WTC11 (cell line): ENCODE measurements around the gene PGS1. TPM values are rescaled to one million over a fixed set of nuclear protein-coding genes. Genes with fewer than 3 reads are reported as not detected.

Experiments
- ATAC-seq: fragments of 200-7000 bp; cut with Tn5 transposase; 2 replicates; pipeline ENCODE4 v1.10.0; 2021; ENCODE audit warnings: mild to moderate bottlenecking, moderate library complexity
- CTCF ChIA-PET: fragments of 300-600 bp; sonication (Branson Sonifier 250); formaldehyde crosslinking; loops from one replicate; lab custom pipeline; 2021; ENCODE audit warnings: antibody characterized with exemption; lab: Charles Lee
- POLR2A ChIA-PET: fragments of 350-600 bp; sonication (Branson Sonifier 250); formaldehyde crosslinking; loops from one replicate; lab custom pipeline; 2021; ENCODE audit warnings: antibody characterized with exemption; lab: Charles Lee
- DNase-seq: peaks from one replicate; pipeline ENCODE4 v3.0.0; 2021; ENCODE audit warnings: low spot score
- H3K27ac Mint-ChIP-seq: 2 replicates; pipeline ENCODE4 v1.8.0; 2021; ENCODE audit warnings: mixed read lengths
- H3K27me3 Mint-ChIP-seq: 2 replicates; pipeline ENCODE4 v1.8.0; 2021; ENCODE audit warnings: low read depth, mild to moderate bottlenecking, moderate library complexity, mixed read lengths
- H3K36me3 Mint-ChIP-seq: 2 replicates; pipeline ENCODE4 v1.8.0; 2021; ENCODE audit warnings: mixed read lengths
- H3K4me1 Mint-ChIP-seq: 2 replicates; pipeline ENCODE4 v1.8.0; 2022; ENCODE audit warnings: mixed read lengths
- H3K4me3 Mint-ChIP-seq: 2 replicates; pipeline ENCODE4 v1.8.0; 2021; ENCODE audit warnings: mild to moderate bottlenecking, moderate library complexity, mixed read lengths
- H3K9me3 Mint-ChIP-seq: 2 replicates; pipeline ENCODE4 v1.8.0; 2021; ENCODE audit warnings: mixed read lengths
- ATF1 ChIP-seq: sonication (generic); formaldehyde crosslinking; IDR thresholded peaks from 2 replicates; pipeline ENCODE4 v1.8.1; 2023; ENCODE audit warnings: mild to moderate bottlenecking, moderate library complexity, missing genetic modification reagents
- CBFB ChIP-seq: sonication (generic); formaldehyde crosslinking; IDR thresholded peaks from 2 replicates; pipeline ENCODE4 v1.8.1; 2022; ENCODE audit warnings: mild to moderate bottlenecking, low read depth, missing genetic modification reagents
- CREM ChIP-seq: sonication (generic); formaldehyde crosslinking; IDR thresholded peaks from 2 replicates; pipeline ENCODE4 v1.8.1; 2022; ENCODE audit warnings: mild to moderate bottlenecking, missing genetic modification reagents, moderate library complexity
- GTF2I ChIP-seq: fragments of 250-450 bp; sonication (Bioruptor Pico); conservative IDR thresholded peaks from 2 replicates; pipeline ENCODE4 v1.4.0; 2021; ENCODE audit warnings: mild to moderate bottlenecking
- MXD4 ChIP-seq: fragments of 250-450 bp; sonication (Bioruptor Pico); IDR thresholded peaks from 2 replicates; pipeline ENCODE4 v1.8.0; 2021; ENCODE audit warnings: mild to moderate bottlenecking, moderate library complexity, borderline replicate concordance
- NFYB ChIP-seq: sonication (generic); formaldehyde crosslinking; conservative IDR thresholded peaks from 2 replicates; pipeline ENCODE4 v1.8.0; 2022; ENCODE audit warnings: low read depth, missing genetic modification reagents
- SOX15 ChIP-seq: fragments of 250-450 bp; sonication (Bioruptor Pico); IDR thresholded peaks from 2 replicates; pipeline ENCODE4 v1.9.0; 2021; ENCODE audit warnings: mild to moderate bottlenecking
- TEAD4 ChIP-seq: sonication (generic); formaldehyde crosslinking; IDR thresholded peaks from 2 replicates; pipeline ENCODE4 v1.8.0; 2022; ENCODE audit warnings: mild to moderate bottlenecking, missing genetic modification reagents
- ZBTB21 ChIP-seq: sonication (generic); formaldehyde crosslinking; IDR thresholded peaks from 2 replicates; pipeline ENCODE4 v1.8.1; 2023; ENCODE audit warnings: mild to moderate bottlenecking, missing genetic modification reagents, borderline replicate concordance
- ZNF317 ChIP-seq: sonication (generic); formaldehyde crosslinking; IDR thresholded peaks from 2 replicates; pipeline ENCODE4 v1.8.1; 2023; ENCODE audit warnings: low read depth, mild to moderate bottlenecking, moderate library complexity, missing genetic modification reagents, borderline replicate concordance
- ZNF396 ChIP-seq: fragments of 250-450 bp; sonication (Bioruptor Pico); IDR thresholded peaks from 2 replicates; pipeline ENCODE4 v1.8.0; 2021; ENCODE audit warnings: mild to moderate bottlenecking, moderate library complexity, borderline replicate concordance
- ZNF416 ChIP-seq: fragments of 250-450 bp; sonication (Bioruptor Pico); IDR thresholded peaks from 2 replicates; pipeline ENCODE4 v1.9.0; 2021; ENCODE audit warnings: mild to moderate bottlenecking, inconsistent platforms
- ZNF671 ChIP-seq: fragments of 250-450 bp; sonication (Bioruptor Pico); IDR thresholded peaks from 2 replicates; pipeline ENCODE4 v1.8.0; 2021; ENCODE audit warnings: mild to moderate bottlenecking
- total RNA-seq: library from RNA; stranded (reverse); gene quantifications from 3 replicates; pipeline ENCODE4 v1.2.3, GENCODE V29; 2021
- TF ChIP-seq, protein P1 (sequence below): sonication (generic); formaldehyde crosslinking; IDR thresholded peaks from 2 replicates; pipeline ENCODE4 v1.8.1; 2023; ENCODE audit warnings: mild to moderate bottlenecking, missing genetic modification reagents, moderate library complexity
- TF ChIP-seq, protein P2 (sequence below): sonication (generic); formaldehyde crosslinking; IDR thresholded peaks from 2 replicates; pipeline ENCODE4 v1.8.1; 2023; ENCODE audit warnings: mild to moderate bottlenecking, missing genetic modification reagents, borderline replicate concordance
- TF ChIP-seq, protein P3 (sequence below): fragments of 250-450 bp; sonication (Bioruptor Pico); conservative IDR thresholded peaks from 2 replicates; pipeline ENCODE4 v1.9.0; 2021; ENCODE audit warnings: mild to moderate bottlenecking
- TF ChIP-seq, protein P4 (sequence below): fragments of 250-450 bp; sonication (Bioruptor Pico); IDR thresholded peaks from 2 replicates; pipeline ENCODE4 v1.8.0; 2021; ENCODE audit warnings: mild to moderate bottlenecking
- TF ChIP-seq, protein P5 (sequence below): sonication (generic); formaldehyde crosslinking; IDR thresholded peaks from 2 replicates; pipeline ENCODE4 v1.8.1; 2022; ENCODE audit warnings: missing genetic modification reagents, borderline replicate concordance
- TF ChIP-seq, protein P6 (sequence below): sonication (generic); formaldehyde crosslinking; IDR thresholded peaks from 2 replicates; pipeline ENCODE4 v1.8.0; 2022; ENCODE audit warnings: mild to moderate bottlenecking, missing genetic modification reagents
- TF ChIP-seq, protein P7 (sequence below): sonication (generic); formaldehyde crosslinking; IDR thresholded peaks from 2 replicates; pipeline ENCODE4 v1.8.1; 2022; ENCODE audit warnings: mild to moderate bottlenecking, missing genetic modification reagents, moderate library complexity, borderline replicate concordance

Gene PGS1
- total RNA-seq, 1 experiment from 2014 or later = 51.4 TPM

DNA sequence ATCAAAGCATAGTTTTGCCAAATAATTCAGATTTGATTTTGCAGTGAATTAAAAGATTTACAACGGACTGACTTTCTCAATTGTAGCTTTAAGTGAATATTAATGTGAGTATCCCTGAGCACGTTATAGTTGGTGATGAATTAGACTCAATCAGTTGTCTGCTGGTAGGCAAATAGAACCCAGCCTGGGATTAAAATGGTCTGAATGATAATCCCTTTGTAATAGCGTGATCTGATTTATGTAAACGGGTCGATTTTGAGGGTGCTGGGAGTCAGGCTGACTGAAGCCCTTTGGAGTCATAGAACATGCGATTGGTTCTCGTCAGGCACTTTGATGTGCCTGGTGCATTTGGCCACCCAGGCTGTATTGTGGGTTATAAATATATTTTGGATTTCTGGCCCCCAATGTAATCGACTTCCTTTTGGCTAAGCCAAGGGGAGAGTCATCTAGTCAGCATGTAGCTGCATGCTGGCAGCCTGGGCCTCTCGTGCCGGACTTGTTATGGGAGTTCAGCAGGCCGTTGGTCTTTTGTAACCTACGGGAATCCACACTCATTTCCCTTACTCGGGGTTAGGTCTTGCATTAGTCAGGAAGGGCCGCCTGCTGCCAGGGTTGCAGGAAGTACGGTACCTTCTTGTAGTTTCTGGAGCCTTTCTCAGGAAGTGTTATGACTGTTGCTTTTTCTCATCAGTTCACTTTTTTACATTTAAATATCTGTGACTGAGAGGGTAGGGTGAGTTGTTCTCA, 5.4 kb downstream of the PGS1 start:
- ChIA-PET CTCF (interaction anchor here (0.7 to 3.1 kb wide), 5 partner anchors 17 to 133 kb away, joined by 3 to 18 read pairs (median 3); no protein-coding TSS in a partner anchor), POLR2A (interaction anchor here (0.8 kb wide), 1 partner anchor 14 kb away, joined by 4 read pairs; no protein-coding TSS in a partner anchor)
- H3K4me3 Mint-ChIP-seq = no peak overlapping the region
- ATAC-seq = peak; percentile 9; the same call in 1 of the 2 replicates
- peaks cover 2% of the 10 kb centered on the region for H3K36me3 Mint-ChIP-seq
- peaks cover 80% of the 10 kb centered on the region for H3K4me1 Mint-ChIP-seq
- DNase-seq = no peak
- no peaks in the 10 kb centered on the region for H3K27me3 Mint-ChIP-seq
- TF ChIP-seq, protein P1, sequence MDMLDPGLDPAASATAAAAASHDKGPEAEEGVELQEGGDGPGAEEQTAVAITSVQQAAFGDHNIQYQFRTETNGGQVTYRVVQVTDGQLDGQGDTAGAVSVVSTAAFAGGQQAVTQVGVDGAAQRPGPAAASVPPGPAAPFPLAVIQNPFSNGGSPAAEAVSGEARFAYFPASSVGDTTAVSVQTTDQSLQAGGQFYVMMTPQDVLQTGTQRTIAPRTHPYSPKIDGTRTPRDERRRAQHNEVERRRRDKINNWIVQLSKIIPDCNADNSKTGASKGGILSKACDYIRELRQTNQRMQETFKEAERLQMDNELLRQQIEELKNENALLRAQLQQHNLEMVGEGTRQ (CRISPR knock-in tag) = no peak
- TF ChIP-seq ZBTB21 (CRISPR knock-in tag) (no peak), TEAD4 (no peak), CREM (CRISPR knock-in tag) (no peak), CBFB (CRISPR knock-in tag) (no peak), ZNF671 (no peak), ATF1 (CRISPR knock-in tag) (no peak), MXD4 (CRISPR knock-in tag) (no peak), GTF2I (CRISPR knock-in tag) (no peak), ZNF396 (no peak), SOX15 (no peak), ZNF317 (CRISPR knock-in tag) (no peak), NFYB (CRISPR knock-in tag) (no peak), ZNF416 (no peak)
- TF ChIP-seq, protein P2, sequence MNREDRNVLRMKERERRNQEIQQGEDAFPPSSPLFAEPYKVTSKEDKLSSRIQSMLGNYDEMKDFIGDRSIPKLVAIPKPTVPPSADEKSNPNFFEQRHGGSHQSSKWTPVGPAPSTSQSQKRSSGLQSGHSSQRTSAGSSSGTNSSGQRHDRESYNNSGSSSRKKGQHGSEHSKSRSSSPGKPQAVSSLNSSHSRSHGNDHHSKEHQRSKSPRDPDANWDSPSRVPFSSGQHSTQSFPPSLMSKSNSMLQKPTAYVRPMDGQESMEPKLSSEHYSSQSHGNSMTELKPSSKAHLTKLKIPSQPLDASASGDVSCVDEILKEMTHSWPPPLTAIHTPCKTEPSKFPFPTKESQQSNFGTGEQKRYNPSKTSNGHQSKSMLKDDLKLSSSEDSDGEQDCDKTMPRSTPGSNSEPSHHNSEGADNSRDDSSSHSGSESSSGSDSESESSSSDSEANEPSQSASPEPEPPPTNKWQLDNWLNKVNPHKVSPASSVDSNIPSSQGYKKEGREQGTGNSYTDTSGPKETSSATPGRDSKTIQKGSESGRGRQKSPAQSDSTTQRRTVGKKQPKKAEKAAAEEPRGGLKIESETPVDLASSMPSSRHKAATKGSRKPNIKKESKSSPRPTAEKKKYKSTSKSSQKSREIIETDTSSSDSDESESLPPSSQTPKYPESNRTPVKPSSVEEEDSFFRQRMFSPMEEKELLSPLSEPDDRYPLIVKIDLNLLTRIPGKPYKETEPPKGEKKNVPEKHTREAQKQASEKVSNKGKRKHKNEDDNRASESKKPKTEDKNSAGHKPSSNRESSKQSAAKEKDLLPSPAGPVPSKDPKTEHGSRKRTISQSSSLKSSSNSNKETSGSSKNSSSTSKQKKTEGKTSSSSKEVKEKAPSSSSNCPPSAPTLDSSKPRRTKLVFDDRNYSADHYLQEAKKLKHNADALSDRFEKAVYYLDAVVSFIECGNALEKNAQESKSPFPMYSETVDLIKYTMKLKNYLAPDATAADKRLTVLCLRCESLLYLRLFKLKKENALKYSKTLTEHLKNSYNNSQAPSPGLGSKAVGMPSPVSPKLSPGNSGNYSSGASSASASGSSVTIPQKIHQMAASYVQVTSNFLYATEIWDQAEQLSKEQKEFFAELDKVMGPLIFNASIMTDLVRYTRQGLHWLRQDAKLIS (CRISPR knock-in tag) = no peak
- TF ChIP-seq, protein P3, sequence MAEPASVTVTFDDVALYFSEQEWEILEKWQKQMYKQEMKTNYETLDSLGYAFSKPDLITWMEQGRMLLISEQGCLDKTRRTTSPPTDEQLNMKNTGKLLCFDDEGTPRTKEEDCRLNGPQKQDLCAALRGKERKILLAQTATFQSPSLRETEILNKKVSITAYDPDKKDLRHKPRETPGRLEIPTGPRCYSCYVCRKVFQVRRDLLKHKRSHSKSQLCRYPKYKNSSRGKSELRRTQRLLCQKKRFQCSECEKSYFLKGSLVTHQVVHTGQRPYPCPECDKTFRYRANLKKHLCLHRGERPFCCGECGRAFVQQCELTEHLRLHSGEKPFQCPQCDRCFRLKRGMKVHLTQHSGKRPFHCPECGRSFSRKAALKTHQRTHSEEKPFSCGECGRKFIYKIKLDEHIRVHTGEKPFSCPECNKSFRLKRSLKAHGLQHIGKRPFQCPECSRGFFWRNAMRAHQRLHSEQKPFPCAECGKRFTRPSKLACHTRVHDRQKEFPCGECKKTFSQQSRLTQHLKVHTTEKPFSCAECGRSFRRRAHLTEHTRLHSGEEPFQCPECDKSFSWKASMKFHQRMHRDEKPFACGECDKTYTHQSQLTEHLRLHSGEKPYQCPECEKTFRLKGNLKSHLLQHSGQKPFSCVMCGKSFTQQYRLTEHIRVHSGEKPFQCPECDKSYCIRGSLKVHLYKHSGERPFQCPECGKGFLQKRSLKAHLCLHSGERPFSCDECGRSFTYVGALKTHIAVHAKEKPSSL = no peak
- TF ChIP-seq, protein P4, sequence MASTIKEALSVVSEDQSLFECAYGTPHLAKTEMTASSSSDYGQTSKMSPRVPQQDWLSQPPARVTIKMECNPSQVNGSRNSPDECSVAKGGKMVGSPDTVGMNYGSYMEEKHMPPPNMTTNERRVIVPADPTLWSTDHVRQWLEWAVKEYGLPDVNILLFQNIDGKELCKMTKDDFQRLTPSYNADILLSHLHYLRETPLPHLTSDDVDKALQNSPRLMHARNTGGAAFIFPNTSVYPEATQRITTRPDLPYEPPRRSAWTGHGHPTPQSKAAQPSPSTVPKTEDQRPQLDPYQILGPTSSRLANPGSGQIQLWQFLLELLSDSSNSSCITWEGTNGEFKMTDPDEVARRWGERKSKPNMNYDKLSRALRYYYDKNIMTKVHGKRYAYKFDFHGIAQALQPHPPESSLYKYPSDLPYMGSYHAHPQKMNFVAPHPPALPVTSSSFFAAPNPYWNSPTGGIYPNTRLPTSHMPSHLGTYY (CRISPR knock-in tag) = no peak
- TF ChIP-seq, protein P5, sequence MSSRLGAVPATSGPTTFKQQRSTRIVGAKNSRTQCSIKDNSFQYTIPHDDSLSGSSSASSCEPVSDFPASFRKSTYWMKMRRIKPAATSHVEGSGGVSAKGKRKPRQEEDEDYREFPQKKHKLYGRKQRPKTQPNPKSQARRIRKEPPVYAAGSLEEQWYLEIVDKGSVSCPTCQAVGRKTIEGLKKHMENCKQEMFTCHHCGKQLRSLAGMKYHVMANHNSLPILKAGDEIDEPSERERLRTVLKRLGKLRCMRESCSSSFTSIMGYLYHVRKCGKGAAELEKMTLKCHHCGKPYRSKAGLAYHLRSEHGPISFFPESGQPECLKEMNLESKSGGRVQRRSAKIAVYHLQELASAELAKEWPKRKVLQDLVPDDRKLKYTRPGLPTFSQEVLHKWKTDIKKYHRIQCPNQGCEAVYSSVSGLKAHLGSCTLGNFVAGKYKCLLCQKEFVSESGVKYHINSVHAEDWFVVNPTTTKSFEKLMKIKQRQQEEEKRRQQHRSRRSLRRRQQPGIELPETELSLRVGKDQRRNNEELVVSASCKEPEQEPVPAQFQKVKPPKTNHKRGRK (CRISPR knock-in tag) = no peak
- TF ChIP-seq, protein P6, sequence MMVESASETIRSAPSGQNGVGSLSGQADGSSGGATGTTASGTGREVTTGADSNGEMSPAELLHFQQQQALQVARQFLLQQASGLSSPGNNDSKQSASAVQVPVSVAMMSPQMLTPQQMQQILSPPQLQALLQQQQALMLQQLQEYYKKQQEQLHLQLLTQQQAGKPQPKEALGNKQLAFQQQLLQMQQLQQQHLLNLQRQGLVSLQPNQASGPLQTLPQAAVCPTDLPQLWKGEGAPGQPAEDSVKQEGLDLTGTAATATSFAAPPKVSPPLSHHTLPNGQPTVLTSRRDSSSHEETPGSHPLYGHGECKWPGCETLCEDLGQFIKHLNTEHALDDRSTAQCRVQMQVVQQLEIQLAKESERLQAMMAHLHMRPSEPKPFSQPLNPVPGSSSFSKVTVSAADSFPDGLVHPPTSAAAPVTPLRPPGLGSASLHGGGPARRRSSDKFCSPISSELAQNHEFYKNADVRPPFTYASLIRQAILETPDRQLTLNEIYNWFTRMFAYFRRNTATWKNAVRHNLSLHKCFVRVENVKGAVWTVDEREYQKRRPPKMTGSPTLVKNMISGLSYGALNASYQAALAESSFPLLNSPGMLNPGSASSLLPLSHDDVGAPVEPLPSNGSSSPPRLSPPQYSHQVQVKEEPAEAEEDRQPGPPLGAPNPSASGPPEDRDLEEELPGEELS (CRISPR knock-in tag) = no peak
- TF ChIP-seq, protein P7, sequence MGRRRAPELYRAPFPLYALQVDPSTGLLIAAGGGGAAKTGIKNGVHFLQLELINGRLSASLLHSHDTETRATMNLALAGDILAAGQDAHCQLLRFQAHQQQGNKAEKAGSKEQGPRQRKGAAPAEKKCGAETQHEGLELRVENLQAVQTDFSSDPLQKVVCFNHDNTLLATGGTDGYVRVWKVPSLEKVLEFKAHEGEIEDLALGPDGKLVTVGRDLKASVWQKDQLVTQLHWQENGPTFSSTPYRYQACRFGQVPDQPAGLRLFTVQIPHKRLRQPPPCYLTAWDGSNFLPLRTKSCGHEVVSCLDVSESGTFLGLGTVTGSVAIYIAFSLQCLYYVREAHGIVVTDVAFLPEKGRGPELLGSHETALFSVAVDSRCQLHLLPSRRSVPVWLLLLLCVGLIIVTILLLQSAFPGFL (CRISPR knock-in tag) = no peak
- TF ChIP-seq, all 79 proteins: peak for 0
- Mint-ChIP-seq H3K9me3 (no peaks in the 10 kb centered on the region), H3K27ac (peak overlapping the region; percentile 82)
